ENCODE measurements around the gene COLGALT1. TPM values are rescaled to one million over a fixed set of nuclear protein-coding genes. Genes with fewer than 3 reads are reported as not detected.

Gene COLGALT1
- total RNA-seq, 1 experiment from 2014 or later = 86.0 TPM

GRCh38 chr19:17618936-17619335 is 63.5 kb downstream of the COLGALT1 start (continued):
- TF ChIP-seq EZH2phosphoT487 (IDR thresholded peaks at IDR 0.05; ENCODE audit: borderline replicate concordance) (no peak), ZBTB33 (IDR thresholded peaks at IDR 0.05; ENCODE audit: extremely low read depth, insufficient replicate concordance, low read length) (no peak), EZH2 (IDR thresholded peaks at IDR 0.05) (no peak), MAX (IDR thresholded peaks at IDR 0.05) (no peak), SIN3A (IDR thresholded peaks at IDR 0.05; ENCODE audit: low read depth) (no peak), CEBPB (IDR thresholded peaks at IDR 0.05; ENCODE audit: low read depth) (no peak)
- TF ChIP-seq, protein P1, sequence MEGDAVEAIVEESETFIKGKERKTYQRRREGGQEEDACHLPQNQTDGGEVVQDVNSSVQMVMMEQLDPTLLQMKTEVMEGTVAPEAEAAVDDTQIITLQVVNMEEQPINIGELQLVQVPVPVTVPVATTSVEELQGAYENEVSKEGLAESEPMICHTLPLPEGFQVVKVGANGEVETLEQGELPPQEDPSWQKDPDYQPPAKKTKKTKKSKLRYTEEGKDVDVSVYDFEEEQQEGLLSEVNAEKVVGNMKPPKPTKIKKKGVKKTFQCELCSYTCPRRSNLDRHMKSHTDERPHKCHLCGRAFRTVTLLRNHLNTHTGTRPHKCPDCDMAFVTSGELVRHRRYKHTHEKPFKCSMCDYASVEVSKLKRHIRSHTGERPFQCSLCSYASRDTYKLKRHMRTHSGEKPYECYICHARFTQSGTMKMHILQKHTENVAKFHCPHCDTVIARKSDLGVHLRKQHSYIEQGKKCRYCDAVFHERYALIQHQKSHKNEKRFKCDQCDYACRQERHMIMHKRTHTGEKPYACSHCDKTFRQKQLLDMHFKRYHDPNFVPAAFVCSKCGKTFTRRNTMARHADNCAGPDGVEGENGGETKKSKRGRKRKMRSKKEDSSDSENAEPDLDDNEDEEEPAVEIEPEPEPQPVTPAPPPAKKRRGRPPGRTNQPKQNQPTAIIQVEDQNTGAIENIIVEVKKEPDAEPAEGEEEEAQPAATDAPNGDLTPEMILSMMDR (IDR thresholded peaks at IDR 0.05 in 2 of 3, conservative IDR thresholded peaks at IDR 0.05 in 1 of 3; ENCODE audit: borderline replicate concordance in 1 of 3, insufficient read depth in 1 of 3, low read depth in 2 of 3, low read length in 2 of 3) = no peak

GRCh38 chr19:17620696-17621095 is 65.2 kb downstream of the COLGALT1 start:
- Histone ChIP-seq H3K36me3 (ENCODE audit: control insufficient read depth in 1 of 2, insufficient read depth in 2 of 2, low read length in 2 of 2) (peaks cover 2 to 9% of the 10 kb centered on the region in 2 experiments; a peak in 1 of 4 replicates), H3K4me1 (ENCODE audit: control insufficient read depth in 1 of 2, insufficient read depth in 2 of 2, low read length in 2 of 2) (peaks cover 0 to 16% of the 10 kb centered on the region in 2 experiments; a peak in 2 of 4 replicates), H3K4me3 (replicated peaks in 1 of 2; ENCODE audit: low read depth in 1 of 2, low read length in 2 of 2) (no peak overlapping the region), H3K9me3 (ENCODE audit: control insufficient read depth in 1 of 2, insufficient read depth in 1 of 2, low read depth in 1 of 2, low read length in 2 of 2) (no peaks in the 10 kb centered on the region; a peak in 1 of 4 replicates), H3K4me2 (ENCODE audit: low read length) (no peak overlapping the region), H3K79me2 (ENCODE audit: insufficient read depth, low read length) (no peaks in the 10 kb centered on the region), H2AFZ (ENCODE audit: low read depth, low read length, poor library complexity, severe bottlenecking) (no peak overlapping the region), H3K9me2 (ENCODE audit: insufficient read depth) (no peaks in the 10 kb centered on the region), H4K20me1 (ENCODE audit: insufficient read depth) (no peaks in the 10 kb centered on the region), H3K9ac (ENCODE audit: low read length) (no peak overlapping the region), H3K27ac (ENCODE audit: low read depth, low read length) (no peak overlapping the region), H3K27me3 (ENCODE audit: insufficient read depth, low read length) (no peaks in the 10 kb centered on the region)
- intact Hi-C loops (cut with micrococcal nuclease) = no loop called here
- no TSS peak for BruUV-seq (replicated peaks)
- ChIA-PET CTCF (interaction anchor here (1.8 kb wide), 1 partner anchor 15 kb away, joined by 6 read pairs; no protein-coding TSS in a partner anchor), RAD21 (ENCODE audit: low non-redundant PET in 1 of 2, low total read pairs in 2 of 2, uncharacterized antibody in 2 of 2, unreplicated experiment in 2 of 2) (no interaction called here), POLR2A (no interaction called here)
- no peak for TF ChIP-seq YY1 (IDR thresholded peaks at IDR 0.05; ENCODE audit: extremely low read depth, insufficient replicate concordance, low read depth, low read length)
- no peak for TF ChIP-seq POLR2AphosphoS5 (IDR thresholded peaks at IDR 0.05; ENCODE audit: low read depth, low read length)
- no peak for TF ChIP-seq SP1 (IDR thresholded peaks at IDR 0.05; ENCODE audit: low read depth)
- no peak for TF ChIP-seq SIN3A (IDR thresholded peaks at IDR 0.05; ENCODE audit: low read depth)
- no peak for TF ChIP-seq CBX3 (IDR thresholded peaks at IDR 0.05; ENCODE audit: low read depth)
- TF ChIP-seq, protein P2, sequence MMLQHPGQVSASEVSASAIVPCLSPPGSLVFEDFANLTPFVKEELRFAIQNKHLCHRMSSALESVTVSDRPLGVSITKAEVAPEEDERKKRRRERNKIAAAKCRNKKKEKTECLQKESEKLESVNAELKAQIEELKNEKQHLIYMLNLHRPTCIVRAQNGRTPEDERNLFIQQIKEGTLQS (IDR thresholded peaks at IDR 0.05) = no peak
- TF ChIP-seq SRF (IDR thresholded peaks at IDR 0.05; ENCODE audit: low read depth) = no peak
- no peak for TF ChIP-seq JUND (IDR thresholded peaks at IDR 0.05)
- TF ChIP-seq POLR2A (IDR thresholded peaks at IDR 0.05; ENCODE audit: borderline replicate concordance, extremely low read depth, insufficient read depth, insufficient read length) = no peak
- DNase-seq (ENCODE audit: low read depth, low spot score) (no peak), ATAC-seq (no peak)

Data from HCT116 (cell line).